Measurements from ENCODE around the gene IL1RAPL2.
"Not testable (repeated sequence)": the region's sequence is repeated elsewhere in the genome, so short reads cannot be mapped to it uniquely, and the experiment has no call there.

IL1RAPL2 gene

GRCh38 chrX:104565791-104566680 lies at the start of gene IL1RAPL2:
IL1RAPL2 (plus strand) TSS chrX:104566199.
- Histone ChIP-seq H3K27me3 (ENCODE audit: control insufficient read depth, insufficient read depth, low read length) (peaks cover 45% of the 10 kb centered on the region), H3K9me3 (ENCODE audit: control insufficient read depth, low read length) (no peaks in the 10 kb centered on the region), H3K4me1 (ENCODE audit: control insufficient read depth, insufficient read depth, low read length) (no peaks in the 10 kb centered on the region), H3K9ac (ENCODE audit: low read length) (no peak within 1 kb of the TSS), H3K36me3 (ENCODE audit: control insufficient read depth, insufficient read depth, low read length) (no peaks in the 10 kb centered on the region), H3K4me3 (ENCODE audit: low read length) (no peak within 1 kb of the TSS)

- Histone ChIP-seq H3K9me3 (ENCODE audit: control insufficient read depth, low read length) (no peaks in the 10 kb centered on the region), H3K4me3 (ENCODE audit: low read length) (no peak overlapping the region), H3K27me3 (ENCODE audit: control insufficient read depth, insufficient read depth, low read length) (no peaks in the 10 kb centered on the region), H3K9ac (ENCODE audit: low read length) (no peak overlapping the region), H3K36me3 (ENCODE audit: control insufficient read depth, insufficient read depth, low read length) (no peaks in the 10 kb centered on the region), H3K4me1 (ENCODE audit: control insufficient read depth, insufficient read depth, low read length) (no peaks in the 10 kb centered on the region)
Observed at GRCh38 chrX:104522386-104522785, 43.6 kb upstream of the IL1RAPL2 start.

DNA sequence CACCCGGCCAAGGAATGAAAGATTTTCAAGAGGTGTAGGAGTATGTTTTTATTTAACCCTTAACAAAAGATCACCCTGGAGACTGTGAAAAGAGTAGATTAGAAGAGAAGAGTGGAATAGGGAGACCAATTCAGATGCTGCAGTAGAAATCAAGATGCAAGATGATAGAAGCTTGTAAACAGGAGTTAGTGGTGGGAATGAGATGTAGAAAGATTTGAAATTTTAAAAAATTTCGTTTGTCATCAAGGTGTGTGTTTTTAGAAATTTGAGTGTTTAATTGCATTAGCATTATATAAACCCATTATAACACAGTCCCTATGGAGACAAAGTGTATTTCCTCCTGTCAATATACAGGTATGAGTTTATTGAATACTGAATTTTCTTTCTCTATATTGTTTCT lies 42.1 kb upstream of the IL1RAPL2 start:
- Histone ChIP-seq H3K36me3 (ENCODE audit: control insufficient read depth, insufficient read depth, low read length) (no peaks in the 10 kb centered on the region), H3K9ac (ENCODE audit: low read length) (no peak overlapping the region), H3K27me3 (ENCODE audit: control insufficient read depth, insufficient read depth, low read length) (no peaks in the 10 kb centered on the region), H3K4me3 (ENCODE audit: low read length) (no peak overlapping the region), H3K9me3 (ENCODE audit: control insufficient read depth, low read length) (no peaks in the 10 kb centered on the region), H3K4me1 (ENCODE audit: control insufficient read depth, insufficient read depth, low read length) (no peaks in the 10 kb centered on the region)

DNA sequence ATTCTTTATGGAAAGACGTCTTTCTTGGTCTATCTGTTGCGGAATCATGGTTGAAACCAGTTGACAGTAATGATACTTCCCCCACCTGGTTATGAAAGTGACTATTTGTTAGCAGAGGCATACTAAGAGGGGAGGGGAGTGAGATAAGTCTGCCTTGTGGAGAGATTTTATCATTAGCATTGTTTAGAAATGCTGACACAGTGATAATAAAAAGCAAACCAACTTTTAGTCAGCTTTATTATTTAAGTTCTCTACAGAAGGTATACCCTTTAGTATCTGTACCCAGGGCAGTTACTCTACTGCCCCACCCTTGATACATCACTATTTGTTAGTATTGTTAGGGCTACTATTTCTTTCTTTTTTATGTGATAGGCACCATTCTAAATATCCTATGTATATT lies 26.9 kb upstream of the IL1RAPL2 start:
- Histone ChIP-seq H3K36me3 (ENCODE audit: control insufficient read depth, insufficient read depth, low read length) (no peaks in the 10 kb centered on the region), H3K4me3 (ENCODE audit: low read length) (no peak overlapping the region), H3K27me3 (ENCODE audit: control insufficient read depth, insufficient read depth, low read length) (no peaks in the 10 kb centered on the region), H3K9ac (ENCODE audit: low read length) (no peak overlapping the region), H3K9me3 (ENCODE audit: control insufficient read depth, low read length) (no peaks in the 10 kb centered on the region), H3K4me1 (ENCODE audit: control insufficient read depth, insufficient read depth, low read length) (no peaks in the 10 kb centered on the region)

- H3K4me1 ChIP-seq (ENCODE audit: control insufficient read depth, insufficient read depth, low read length); H3K9me3 ChIP-seq (ENCODE audit: control insufficient read depth, low read length); H3K36me3 ChIP-seq (ENCODE audit: control insufficient read depth, insufficient read depth, low read length); H3K9ac ChIP-seq (ENCODE audit: low read length); H3K27me3 ChIP-seq (ENCODE audit: control insufficient read depth, insufficient read depth, low read length); H3K4me3 ChIP-seq (ENCODE audit: low read length): not testable (repeated sequence)
Observed at GRCh38 chrX:104542447-104542846, 23.6 kb upstream of the IL1RAPL2 start.

- Histone ChIP-seq H3K27me3 (ENCODE audit: control insufficient read depth, insufficient read depth, low read length) (peaks cover 45% of the 10 kb centered on the region), H3K4me1 (ENCODE audit: control insufficient read depth, insufficient read depth, low read length) (no peaks in the 10 kb centered on the region), H3K4me3 (ENCODE audit: low read length) (no peak overlapping the region), H3K9ac (ENCODE audit: low read length) (no peak overlapping the region), H3K36me3 (ENCODE audit: control insufficient read depth, insufficient read depth, low read length) (no peaks in the 10 kb centered on the region), H3K9me3 (ENCODE audit: control insufficient read depth, low read length) (no peaks in the 10 kb centered on the region)
Observed at GRCh38 chrX:104564335-104564734, 1.7 kb upstream of the IL1RAPL2 start.

GRCh38 chrX:104564921-104565703 lies 887 bp upstream of the IL1RAPL2 start:
- H3K4me3 ChIP-seq (ENCODE audit: low read length) = no peak overlapping the region
- peaks cover 45% of the 10 kb centered on the region for H3K27me3 ChIP-seq (ENCODE audit: control insufficient read depth, insufficient read depth, low read length)
- H3K9ac ChIP-seq (ENCODE audit: low read length) = no peak overlapping the region
- H3K9me3 ChIP-seq (ENCODE audit: control insufficient read depth, low read length) = no peaks in the 10 kb centered on the region
- no peaks in the 10 kb centered on the region for H3K4me1 ChIP-seq (ENCODE audit: control insufficient read depth, insufficient read depth, low read length)
- no peaks in the 10 kb centered on the region for H3K36me3 ChIP-seq (ENCODE audit: control insufficient read depth, insufficient read depth, low read length)

GRCh38 chrX:104566681-104567501 lies 892 bp downstream of the IL1RAPL2 start:
- Histone ChIP-seq H3K36me3 (ENCODE audit: control insufficient read depth, insufficient read depth, low read length) (no peaks in the 10 kb centered on the region), H3K9me3 (ENCODE audit: control insufficient read depth, low read length) (no peaks in the 10 kb centered on the region), H3K4me3 (ENCODE audit: low read length) (no peak overlapping the region), H3K4me1 (ENCODE audit: control insufficient read depth, insufficient read depth, low read length) (no peaks in the 10 kb centered on the region), H3K27me3 (ENCODE audit: control insufficient read depth, insufficient read depth, low read length) (peaks cover 45% of the 10 kb centered on the region), H3K9ac (ENCODE audit: low read length) (no peak overlapping the region)

- Histone ChIP-seq H3K4me3 (ENCODE audit: low read length) (no peak overlapping the region), H3K4me1 (ENCODE audit: control insufficient read depth, insufficient read depth, low read length) (no peaks in the 10 kb centered on the region), H3K9ac (ENCODE audit: low read length) (no peak overlapping the region), H3K36me3 (ENCODE audit: control insufficient read depth, insufficient read depth, low read length) (no peaks in the 10 kb centered on the region), H3K9me3 (ENCODE audit: control insufficient read depth, low read length) (no peaks in the 10 kb centered on the region), H3K27me3 (ENCODE audit: control insufficient read depth, insufficient read depth, low read length) (peaks cover 45% of the 10 kb centered on the region)
Observed at GRCh38 chrX:104567506-104567905, 1.5 kb downstream of the IL1RAPL2 start.

GRCh38 chrX:104568304-104568915 lies 2.4 kb downstream of the IL1RAPL2 start:
- Histone ChIP-seq H3K36me3 (ENCODE audit: control insufficient read depth, insufficient read depth, low read length) (no peaks in the 10 kb centered on the region), H3K9me3 (ENCODE audit: control insufficient read depth, low read length) (no peaks in the 10 kb centered on the region), H3K4me3 (ENCODE audit: low read length) (no peak overlapping the region), H3K27me3 (ENCODE audit: control insufficient read depth, insufficient read depth, low read length) (peaks cover 45% of the 10 kb centered on the region), H3K4me1 (ENCODE audit: control insufficient read depth, insufficient read depth, low read length) (no peaks in the 10 kb centered on the region), H3K9ac (ENCODE audit: low read length) (no peak overlapping the region)

- H3K27me3 ChIP-seq (ENCODE audit: control insufficient read depth, insufficient read depth, low read length) = no peaks in the 10 kb centered on the region
- H3K9ac ChIP-seq (ENCODE audit: low read length) = no peak overlapping the region
- no peaks in the 10 kb centered on the region for H3K36me3 ChIP-seq (ENCODE audit: control insufficient read depth, insufficient read depth, low read length)
- no peaks in the 10 kb centered on the region for H3K9me3 ChIP-seq (ENCODE audit: control insufficient read depth, low read length)
- H3K4me3 ChIP-seq (ENCODE audit: low read length) = no peak overlapping the region
- no peaks in the 10 kb centered on the region for H3K4me1 ChIP-seq (ENCODE audit: control insufficient read depth, insufficient read depth, low read length)
Observed at GRCh38 chrX:104618106-104618895, 52.3 kb downstream of the IL1RAPL2 start.
